GM12878 (cell line): Measurements from ENCODE around the gene PRAF2. TPM values are rescaled to one million over a fixed set of nuclear protein-coding genes. Genes with fewer than 3 reads are reported as not detected.

Experiments
- ATAC-seq: fragments of 200-7000 bp; cut with Tn5 transposase; 3 replicates; pipeline ENCODE4 v1.9.1; 2020; ENCODE audit warnings: mild to moderate bottlenecking, moderate library complexity
- BruUV-seq: library from RNA; stranded (reverse); fragments of 400-500 nt; replicated peaks from 2 replicates; lab custom pipeline; 2021; lab: Mats Ljungman, UMichigan
- CTCF ChIA-PET: fragments of 300-600 bp; sonication (Branson Sonifier 250); formaldehyde crosslinking; extraction: SDS; loops from one replicate; lab custom pipeline; 2021; ENCODE audit warnings: inconsistent platforms; lab: Yijun Ruan, JAX
- POLR2A ChIA-PET: fragments of 350-600 bp; formaldehyde crosslinking; extraction: SDS; loops from one replicate; lab custom pipeline; 2021; ENCODE audit warnings: inconsistent platforms; lab: Charles Lee
- RAD21 ChIA-PET: fragments of 300-600 bp; sonication (Branson Sonifier 250); formaldehyde crosslinking; loops from one replicate; lab custom pipeline; 2023; ENCODE audit warnings: antibody characterized with exemption; ENCODE audit not compliant: unreplicated experiment; lab: Charles Lee
- SMC1A ChIA-PET: fragments of 300-600 bp; sonication (Branson Sonifier 250); formaldehyde crosslinking; loops from one replicate; lab custom pipeline; 2023; ENCODE audit not compliant: unreplicated experiment, uncharacterized antibody; lab: Charles Lee
- DNase-seq: peaks from one replicate; pipeline ENCODE4 v3.0.0-alpha.2; 2011; ENCODE audit warnings: low read depth, low spot score
- FAIRE-seq: peaks from 3 replicates; lab custom pipeline; 2011; peaks lifted over from hg19 to GRCh38; lab: Jason Lieb, UNC
- H2AFZ ChIP-seq: 2 replicates; pipeline ENCODE4 v1.6.0; 2011; ENCODE audit warnings: low read depth, low read length, control low read depth; ENCODE audit not compliant: control insufficient read depth
- H3K27ac ChIP-seq: 2 replicates; pipeline ENCODE4 v1.5.1; 2011; ENCODE audit warnings: control low read depth; ENCODE audit not compliant: control insufficient read depth, insufficient read depth
- H3K27me3 ChIP-seq, 2 experiments: replicated peaks in 1 of 2; 2 replicates each; pipeline versions ENCODE4 v1.6.0 to v1.6.1; 2011; ENCODE audit warnings: low read length in 1 of 2; ENCODE audit not compliant: control insufficient read depth in 2 of 2, insufficient read depth in 2 of 2
- H3K36me3 ChIP-seq, 2 experiments: 2 replicates each; pipeline ENCODE4 v1.5.1; 2011; ENCODE audit warnings: low read length in 1 of 2; ENCODE audit not compliant: control insufficient read depth in 2 of 2, insufficient read depth in 2 of 2
- H3K4me1 ChIP-seq: 2 replicates; pipeline ENCODE4 v1.6.1; 2011; ENCODE audit warnings: mild to moderate bottlenecking, low read length, moderate library complexity, mixed read lengths; ENCODE audit not compliant: control insufficient read depth, insufficient read depth
- H3K4me2 ChIP-seq: 2 replicates; pipeline ENCODE4 v1.6.0; 2011; ENCODE audit warnings: control low read depth; ENCODE audit not compliant: control insufficient read depth, insufficient read depth
- H3K4me3 ChIP-seq: fragments of 200-600 bp; sonication (generic); 2 replicates; pipeline ENCODE4 v1.5.1; 2016
- H3K79me2 ChIP-seq: 2 replicates; pipeline ENCODE4 v1.6.0; 2011; ENCODE audit warnings: low read length; ENCODE audit not compliant: control insufficient read depth, insufficient read depth
- H3K9ac ChIP-seq: 2 replicates; pipeline ENCODE4 v1.8.0; 2011; ENCODE audit warnings: low read length, control low read depth, mixed read lengths; ENCODE audit not compliant: control insufficient read depth, insufficient read depth
- H3K9me3 ChIP-seq: replicated peaks from 3 replicates; pipeline ENCODE4 v1.5.1; 2011; ENCODE audit warnings: mild to moderate bottlenecking, low read length; ENCODE audit not compliant: control insufficient read depth, insufficient read depth
- H4K20me1 ChIP-seq: 2 replicates; pipeline ENCODE4 v1.6.0; 2011; ENCODE audit not compliant: control insufficient read depth, insufficient read depth
- BACH1 ChIP-seq: fragments of 450-650 bp; IDR thresholded peaks from 2 replicates; pipeline ENCODE4 v1.6.1; 2017; ENCODE audit warnings: mild to moderate bottlenecking, borderline replicate concordance
- BCL3 ChIP-seq: IDR thresholded peaks from 2 replicates; pipeline ENCODE4 v1.6.1; 2011; ENCODE audit warnings: borderline replicate concordance, low read depth, mild to moderate bottlenecking, moderate library complexity, low read length; ENCODE audit not compliant: insufficient read depth, poor library complexity, severe bottlenecking
- NKRF ChIP-seq: fragments of 450-650 bp; conservative IDR thresholded peaks from 2 replicates; pipeline ENCODE4 v1.6.1; 2017; ENCODE audit warnings: mild to moderate bottlenecking, moderate library complexity
- YBX1 ChIP-seq: fragments of 450-650 bp; IDR thresholded peaks from 2 replicates; pipeline ENCODE4 v1.6.1; 2016; ENCODE audit warnings: antibody characterized with exemption
- ZZZ3 ChIP-seq: IDR thresholded peaks from 2 replicates; pipeline ENCODE4 v1.6.1; 2011; ENCODE audit warnings: low read depth; ENCODE audit not compliant: control insufficient read depth, insufficient read length
- WGBS: methylation state at CpG from one replicate; pipeline ENCODE4 v1.1.6; 2016; ENCODE audit warnings: low lambda C conversion rate; ENCODE audit not compliant: insufficient replicate concordance, insufficient coverage; ENCODE audit errors: missing lambda C conversion rate; 5-methylcytosine and 5-hydroxymethylcytosine counted together
- in situ Hi-C: fragments of 300-500 bp; cut with MboI; formaldehyde crosslinking; loops from 9 replicates; pipeline ENCODE4 v1.14.3; 2018; ENCODE audit warnings: mixed read lengths
- intact Hi-C: fragments of 100-400 bp; cut with micrococcal nuclease; formaldehyde crosslinking; loops from one replicate; pipeline ENCODE4 v1.14.2; 2022; ENCODE audit not compliant: unreplicated experiment
- polyA plus RNA-seq, 11 experiments: library from polyadenylated mRNA; depleted of rRNA in 4 of 11; unstranded in 6 of 11; stranded (reverse) in 5 of 11; fragments of >200 nt; fragmentation: Nextera tagmentation in 4 of 11; fragmentation: Illumina TruSeq in 1 of 11; extraction: Ambion mirVana in 4 of 11; extraction: Trizol in 1 of 11; gene quantifications; 1 replicate in 1 of 11; 2 replicates in 10 of 11; pipeline versions ENCODE4 v1.2.1 to v1.2.3, GENCODE V29; 2011 to 2016; ENCODE audit warnings: inconsistent platforms in 2 of 11, missing spikeins in 2 of 11, low read depth in 1 of 11
- total RNA-seq, 4 experiments: library from RNA; depleted of rRNA in 3 of 4; stranded (reverse); fragments of >200 nt in 3 of 4; fragmentation: Illumina TruSeq in 1 of 4; extraction: Trizol in 1 of 4; gene quantifications; 2 replicates each; pipeline versions ENCODE4 v1.2.1 to v1.2.3, GENCODE V29; 2013 to 2021

PRAF2 gene
- total and polyA plus RNA-seq, 10 of the 15 experiments (the other 5 are each of a cell fraction or from before 2014, with no cell fraction given) = 0.80 to 16.7 (median 7.0) TPM

- DNase-seq = no peak
- Histone ChIP-seq H3K27me3 (no peaks in the 10 kb centered on the region), H3K4me1 (peaks cover 5% of the 10 kb centered on the region; the same call in 1 of the 2 replicates), H3K4me3 (peak overlapping the region; percentile 17; the same call in 1 of the 2 replicates), H3K9ac (peak overlapping the region; percentile 4; the same call in 1 of the 2 replicates), H3K79me2 (peaks cover 29% of the 10 kb centered on the region), H2AFZ (no peak overlapping the region), H3K36me3 (peaks cover 2 to 5% of the 10 kb centered on the region in 2 experiments; a peak in 2 of 4 replicates), H3K9me3 (no peaks in the 10 kb centered on the region), H3K27ac (peak overlapping the region; percentile 22), H4K20me1 (no peaks in the 10 kb centered on the region), H3K4me2 (peak overlapping the region; percentile 30)
- TF ChIP-seq NKRF = no peak
- TF ChIP-seq ZZZ3 = no peak
- no peak for TF ChIP-seq BCL3
- no peak for TF ChIP-seq YBX1
- TF ChIP-seq BACH1 = peak; percentile 92
- ATAC-seq = peak; percentile 23; the same call in 2 of the 3 replicates
- intact Hi-C loops (loop anchor here (5.0 kb wide), 5 partner anchors 37 to 407 kb away; partner anchors contain the start of genes GRIPAP1, HDAC6, PIM2 and PQBP1), in situ Hi-C loops (loop anchor here (5.0 kb wide), 1 partner anchor 72 kb away; no protein-coding TSS in a partner anchor)
- BruUV-seq = no TSS peak
- WGBS = 38% methylated on average over 7 of the region's 9 CpGs
- FAIRE-seq = no peak
- ChIA-PET POLR2A (no interaction called here), RAD21 (no interaction called here), SMC1A (no interaction called here), CTCF (interaction anchor here (0.8 to 1.5 kb wide), 3 partner anchors 12 to 81 kb away, joined by 3 to 4 read pairs (median 3); no protein-coding TSS in a partner anchor)
Measured at GRCh38 chrX:49039598-49040375, 34.0 kb downstream of the PRAF2 start.
